Measurements from ENCODE around the gene TXLNG.

The TXLNG gene

GRCh38 chrX:16804923-16805464 is 18.7 kb downstream of the TXLNG start:
- no peak for TF ChIP-seq CTCF (conservative IDR thresholded peaks at IDR 0.05; ENCODE audit: low read length)
- no peak for DNase-seq (ENCODE audit: low read depth)
- H3K4me3 ChIP-seq (ENCODE audit: low read length) = no peak overlapping the region

- peak; percentile 37 for DNase-seq (ENCODE audit: low read depth)
- TF ChIP-seq CTCF (conservative IDR thresholded peaks at IDR 0.05; ENCODE audit: low read length) = peak; percentile 57
- H3K4me3 ChIP-seq (ENCODE audit: low read length) = peak overlapping the region; percentile 57
Observed at GRCh38 chrX:16807548-16807947, 21.3 kb downstream of the TXLNG start.

- no peak for TF ChIP-seq CTCF (conservative IDR thresholded peaks at IDR 0.05; ENCODE audit: low read length)
- peak overlapping the region; percentile 57 for H3K4me3 ChIP-seq (ENCODE audit: low read length)
- peak; percentile 51 for DNase-seq (ENCODE audit: low read depth)
Observed at GRCh38 chrX:16807976-16808542, 21.8 kb downstream of the TXLNG start.

- no peak for TF ChIP-seq CTCF (conservative IDR thresholded peaks at IDR 0.05; ENCODE audit: low read length)
- H3K4me3 ChIP-seq (ENCODE audit: low read length) = no peak overlapping the region
- DNase-seq (ENCODE audit: low read depth) = no peak
Observed at GRCh38 chrX:16814597-16814996, 28.3 kb downstream of the TXLNG start.

- no peak overlapping the region for H3K4me3 ChIP-seq (ENCODE audit: low read length)
- TF ChIP-seq CTCF (conservative IDR thresholded peaks at IDR 0.05; ENCODE audit: low read length) = no peak
- no peak for DNase-seq (ENCODE audit: low read depth)
Observed at GRCh38 chrX:16819634-16820033, 33.4 kb downstream of the TXLNG start.

- H3K4me3 ChIP-seq (ENCODE audit: low read length) = no peak overlapping the region
- DNase-seq (ENCODE audit: low read depth) = peak; percentile 80
- TF ChIP-seq CTCF (conservative IDR thresholded peaks at IDR 0.05; ENCODE audit: low read length) = no peak
Observed at GRCh38 chrX:16822723-16823122, 36.5 kb downstream of the TXLNG start.

GRCh38 chrX:16825264-16826035 is 39.2 kb downstream of the TXLNG start:
- peak; percentile 81 for DNase-seq (ENCODE audit: low read depth)
- peak overlapping the region; percentile 33 for H3K4me3 ChIP-seq (ENCODE audit: low read length)
- no peak for TF ChIP-seq CTCF (conservative IDR thresholded peaks at IDR 0.05; ENCODE audit: low read length)
